Measurements from ENCODE around the gene NCBP3. TPM values are rescaled to one million over a fixed set of nuclear protein-coding genes. Genes with fewer than 3 reads are reported as not detected.

The NCBP3 gene
- total RNA-seq, 1 experiment from 2014 or later: 58.5 TPM

GRCh38 chr17:3813171-3813570 is 32.9 kb downstream of the NCBP3 start:
- Histone ChIP-seq H3K79me2 (ENCODE audit: low read depth) (no peaks in the 10 kb centered on the region), H3K9me3 (ENCODE audit: insufficient read depth, low read depth) (no peaks in the 10 kb centered on the region), H4K20me1 (ENCODE audit: insufficient read depth) (no peaks in the 10 kb centered on the region; the same call in 1 of the 2 replicates), H3K27ac (no peak overlapping the region), H3K9me2 (ENCODE audit: insufficient read depth) (no peaks in the 10 kb centered on the region), H3K4me1 (replicated peaks; ENCODE audit: insufficient read depth) (peaks cover 8% of the 10 kb centered on the region; the same call in 1 of the 2 replicates), H3K4me3 (no peak overlapping the region), H3K4me2 (no peak overlapping the region), H2AFZ (no peak overlapping the region), H3K27me3 (ENCODE audit: insufficient read depth, low read depth) (no peaks in the 10 kb centered on the region), H3K36me3 (ENCODE audit: low read depth) (peaks cover 18% of the 10 kb centered on the region; the same call in 1 of the 2 replicates), H3F3A (ENCODE audit: insufficient read depth, low read depth) (no peaks in the 10 kb centered on the region; the same call in 1 of the 2 replicates)
- TF ChIP-seq CTCF (conservative IDR thresholded peaks at IDR 0.05) (no peak), EZH2 (IDR thresholded peaks at IDR 0.05; ENCODE audit: low read depth) (no peak)
- no peak for DNase-seq
- BruUV-seq (replicated peaks): no TSS peak
- ChIA-PET POLR2A (ENCODE audit: unreplicated experiment) (no interaction called here), CTCF (no interaction called here)
- intact Hi-C loops (cut with micrococcal nuclease; ENCODE audit: unreplicated experiment): no loop called here

DNA sequence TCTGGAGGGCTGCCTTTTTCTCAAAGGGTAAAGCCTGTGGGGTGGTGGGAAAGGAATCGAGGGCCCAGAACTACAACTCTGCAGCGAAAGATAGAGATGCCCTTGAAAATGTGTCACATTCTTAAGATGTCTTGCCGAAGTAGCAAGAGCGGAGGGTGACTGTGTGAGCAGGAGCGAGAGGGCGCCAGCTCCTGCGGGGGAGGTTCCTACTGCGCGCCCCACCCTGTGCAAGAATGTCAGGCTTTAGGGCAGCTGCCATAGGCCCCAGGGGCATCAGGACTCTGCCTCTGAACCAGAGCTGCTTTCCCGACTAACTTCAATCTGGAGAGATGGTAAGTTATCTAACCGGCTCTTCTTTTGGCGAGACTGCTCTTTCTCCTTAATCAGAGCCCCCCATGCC is 33.3 kb downstream of the NCBP3 start:
- no peaks in the 10 kb centered on the region for H3K27me3 ChIP-seq (ENCODE audit: insufficient read depth, low read depth)
- no TSS peak for BruUV-seq (replicated peaks)
- H3K79me2 ChIP-seq (ENCODE audit: low read depth): no peaks in the 10 kb centered on the region
- CTCF ChIA-PET: no interaction called here
- POLR2A ChIA-PET (ENCODE audit: unreplicated experiment): no interaction called here
- H3F3A ChIP-seq (ENCODE audit: insufficient read depth, low read depth): no peaks in the 10 kb centered on the region; the same call in 1 of the 2 replicates
- H2AFZ ChIP-seq: no peak overlapping the region
- H4K20me1 ChIP-seq (ENCODE audit: insufficient read depth): no peaks in the 10 kb centered on the region; the same call in 1 of the 2 replicates
- H3K9me3 ChIP-seq (ENCODE audit: insufficient read depth, low read depth): no peaks in the 10 kb centered on the region
- peaks cover 8% of the 10 kb centered on the region; the same call in 1 of the 2 replicates for H3K4me1 ChIP-seq (replicated peaks; ENCODE audit: insufficient read depth)
- TF ChIP-seq EZH2 (IDR thresholded peaks at IDR 0.05; ENCODE audit: low read depth) (no peak), CTCF (conservative IDR thresholded peaks at IDR 0.05) (no peak)
- intact Hi-C loops (cut with micrococcal nuclease; ENCODE audit: unreplicated experiment): no loop called here
- H3K4me2 ChIP-seq: no peak overlapping the region
- no peak overlapping the region for H3K27ac ChIP-seq
- no peak overlapping the region for H3K4me3 ChIP-seq
- no peaks in the 10 kb centered on the region for H3K9me2 ChIP-seq (ENCODE audit: insufficient read depth)
- H3K36me3 ChIP-seq (ENCODE audit: low read depth): peaks cover 16% of the 10 kb centered on the region; the same call in 1 of the 2 replicates
- no peak for DNase-seq

GRCh38 chr17:3812284-3812683 is 33.8 kb downstream of the NCBP3 start:
- peaks cover 16% of the 10 kb centered on the region; the same call in 1 of the 2 replicates for H3K36me3 ChIP-seq (ENCODE audit: low read depth)
- intact Hi-C loops (cut with micrococcal nuclease; ENCODE audit: unreplicated experiment): no loop called here

More at GRCh38 chr17:3812284-3812683, 33.8 kb downstream of the NCBP3 start:
- Histone ChIP-seq H4K20me1 (ENCODE audit: insufficient read depth) (no peaks in the 10 kb centered on the region; the same call in 1 of the 2 replicates), H3K9me3 (ENCODE audit: insufficient read depth, low read depth) (no peaks in the 10 kb centered on the region), H3K9me2 (ENCODE audit: insufficient read depth) (no peaks in the 10 kb centered on the region), H3F3A (ENCODE audit: insufficient read depth, low read depth) (no peaks in the 10 kb centered on the region; the same call in 1 of the 2 replicates), H3K79me2 (ENCODE audit: low read depth) (no peaks in the 10 kb centered on the region), H3K27ac (no peak overlapping the region), H3K27me3 (ENCODE audit: insufficient read depth, low read depth) (no peaks in the 10 kb centered on the region), H2AFZ (no peak overlapping the region), H3K4me3 (no peak overlapping the region), H3K4me1 (replicated peaks; ENCODE audit: insufficient read depth) (peaks cover 8% of the 10 kb centered on the region; the same call in 1 of the 2 replicates), H3K4me2 (no peak overlapping the region)
- ChIA-PET CTCF (no interaction called here), POLR2A (ENCODE audit: unreplicated experiment) (no interaction called here)
- BruUV-seq (replicated peaks): no TSS peak
- DNase-seq: no peak
- TF ChIP-seq CTCF (conservative IDR thresholded peaks at IDR 0.05) (no peak), EZH2 (IDR thresholded peaks at IDR 0.05; ENCODE audit: low read depth) (no peak)
